MV-4-11 (cell line): ENCODE results near the gene KNG1.
A peak's percentile ranks its signal among the peaks of the same experiment; 100 is the strongest.
"Not testable (repeated sequence)": the region's sequence is repeated elsewhere in the genome, so short reads cannot be mapped to it uniquely, and the experiment has no call there.

ENCODE experiments used
- DNase-seq: peaks from one replicate; lab custom pipeline; 2025; lab: John Stamatoyannopoulos, UW

The KNG1 gene

DNA sequence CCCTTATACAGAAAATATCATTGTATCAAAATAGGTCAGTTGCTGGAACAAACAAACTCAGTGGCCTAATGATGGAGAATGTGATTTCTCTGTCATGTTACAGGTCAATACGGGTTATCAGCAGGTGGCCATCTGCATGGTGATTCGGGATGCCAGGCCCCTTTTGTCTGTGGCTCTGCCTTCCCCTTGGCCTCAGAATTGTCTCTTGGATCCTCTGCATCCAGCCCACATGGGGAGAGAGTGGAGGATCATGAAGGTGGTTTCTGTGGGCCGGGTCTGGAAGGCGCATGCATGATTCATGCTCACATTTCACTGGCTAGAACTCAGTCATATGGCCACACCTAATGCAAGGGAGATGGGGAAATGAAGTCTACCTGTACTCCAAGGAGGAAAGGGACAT lies 6.5 kb upstream of the KNG1 start:
- not testable (repeated sequence) for DNase-seq

DNA sequence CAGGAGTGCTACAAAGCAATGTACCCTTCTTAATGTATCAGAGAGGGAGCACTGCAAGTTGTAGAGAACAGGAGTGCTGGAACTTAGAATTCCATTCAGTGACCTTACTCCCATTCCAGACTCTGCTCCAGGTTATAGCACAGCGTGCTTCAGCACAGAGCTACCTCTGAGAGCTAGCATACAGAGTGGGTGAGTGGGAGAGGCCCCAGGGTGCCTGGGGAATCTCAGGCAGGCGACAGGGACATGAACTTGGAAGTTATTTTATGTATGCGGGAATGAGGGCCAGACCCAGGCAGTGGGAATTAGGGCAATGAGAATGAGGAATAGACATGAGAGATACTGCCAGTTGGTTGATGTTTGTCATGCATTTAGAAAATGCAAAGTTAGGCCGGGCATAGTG lies 3.7 kb upstream of the KNG1 start:
- no peak for DNase-seq

DNA sequence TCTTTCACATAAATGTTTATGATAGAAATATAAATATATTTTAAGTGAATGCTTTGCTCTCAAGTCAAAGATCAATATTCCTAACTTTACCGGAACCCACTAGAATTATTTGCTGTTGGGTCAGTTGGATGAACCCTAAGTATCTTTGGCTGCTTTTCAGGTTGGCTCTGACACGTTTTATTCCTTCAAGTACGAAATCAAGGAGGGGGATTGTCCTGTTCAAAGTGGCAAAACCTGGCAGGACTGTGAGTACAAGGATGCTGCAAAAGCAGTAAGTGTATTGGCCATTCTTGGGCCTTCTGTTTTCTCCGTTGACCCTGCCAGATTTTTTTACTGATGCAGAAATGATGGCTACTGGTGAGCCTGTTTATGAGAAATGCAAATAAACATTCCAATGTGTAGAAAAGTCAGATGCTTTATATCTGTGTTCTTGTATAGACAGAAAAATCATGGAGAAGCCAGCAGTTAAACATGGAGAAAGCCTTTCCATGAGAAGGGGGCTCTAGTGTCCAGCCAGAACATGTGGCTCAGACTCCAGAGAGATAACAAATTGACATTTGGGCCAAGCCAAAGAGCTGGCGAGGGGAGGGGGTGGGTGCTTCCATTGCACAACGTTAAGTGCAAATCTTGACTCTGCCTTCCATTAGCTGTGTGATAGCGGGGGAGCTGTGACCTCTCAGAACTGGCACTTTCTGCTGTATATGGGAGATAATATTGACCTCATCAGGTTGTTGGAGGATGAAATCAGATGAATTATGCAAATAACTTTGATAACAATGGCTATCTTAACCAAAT lies 3.0 kb downstream of the KNG1 start:
- no peak for DNase-seq

DNA sequence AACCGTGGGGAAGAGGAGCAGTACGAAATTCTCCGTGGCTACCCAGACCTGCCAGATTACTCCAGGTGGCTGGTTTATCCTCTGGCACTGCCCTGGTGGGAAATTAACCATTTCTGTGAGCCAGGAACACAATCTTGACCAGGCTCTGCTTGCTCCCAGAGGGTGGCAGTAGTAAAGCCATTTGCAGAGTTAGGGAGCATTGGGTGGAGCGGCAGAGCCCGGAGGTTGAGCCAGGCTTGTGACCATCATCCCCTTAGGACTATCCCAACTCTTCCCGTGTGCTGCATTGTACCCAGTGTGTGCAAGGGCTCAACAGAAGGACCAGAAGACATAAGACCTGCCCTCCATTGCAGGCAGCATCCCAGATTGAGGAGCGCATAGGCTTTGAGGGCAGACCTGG lies 5.3 kb downstream of the KNG1 start:
- DNase-seq, result no peak

DNA sequence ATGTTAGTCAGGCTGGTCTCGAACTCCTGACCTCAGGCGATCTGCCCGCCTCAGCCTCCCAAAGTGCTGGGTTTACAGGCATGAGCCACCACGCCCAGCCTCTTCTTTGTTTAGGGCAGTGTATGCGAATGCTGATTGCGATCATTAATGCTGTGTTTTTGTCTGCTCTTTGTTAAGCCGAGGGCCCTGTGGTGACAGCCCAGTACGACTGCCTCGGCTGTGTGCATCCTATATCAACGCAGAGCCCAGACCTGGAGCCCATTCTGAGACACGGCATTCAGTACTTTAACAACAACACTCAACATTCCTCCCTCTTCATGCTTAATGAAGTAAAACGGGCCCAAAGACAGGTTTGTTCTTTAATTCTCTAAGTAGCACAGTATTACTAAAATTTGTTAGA lies 7.8 kb downstream of the KNG1 start:
- no peak for DNase-seq

DNA sequence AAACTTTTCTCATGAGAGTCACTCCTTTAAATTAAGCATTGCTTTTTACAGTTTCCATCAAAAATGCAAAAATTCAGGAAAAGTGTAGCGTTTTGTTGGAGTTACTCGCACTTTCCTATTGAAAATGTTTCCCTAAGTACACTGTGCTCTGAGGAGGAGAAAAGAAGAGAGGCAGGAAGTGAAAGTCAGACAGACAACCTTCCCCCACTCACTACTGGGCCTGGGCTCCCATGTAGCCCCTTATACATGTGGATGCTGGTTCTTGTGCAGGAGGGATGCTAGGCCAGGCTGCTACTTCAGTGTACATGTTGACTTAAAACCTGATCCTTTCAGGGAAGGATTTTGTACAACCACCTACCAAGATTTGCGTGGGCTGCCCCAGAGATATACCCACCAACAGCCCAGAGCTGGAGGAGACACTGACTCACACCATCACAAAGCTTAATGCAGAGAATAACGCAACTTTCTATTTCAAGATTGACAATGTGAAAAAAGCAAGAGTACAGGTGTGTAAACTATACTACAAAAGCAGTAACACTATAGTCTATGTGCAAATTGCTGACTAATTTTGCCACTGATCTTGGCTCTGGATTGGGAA lies 15.1 kb downstream of the KNG1 start:
- DNase-seq, result peak; percentile 10

DNA sequence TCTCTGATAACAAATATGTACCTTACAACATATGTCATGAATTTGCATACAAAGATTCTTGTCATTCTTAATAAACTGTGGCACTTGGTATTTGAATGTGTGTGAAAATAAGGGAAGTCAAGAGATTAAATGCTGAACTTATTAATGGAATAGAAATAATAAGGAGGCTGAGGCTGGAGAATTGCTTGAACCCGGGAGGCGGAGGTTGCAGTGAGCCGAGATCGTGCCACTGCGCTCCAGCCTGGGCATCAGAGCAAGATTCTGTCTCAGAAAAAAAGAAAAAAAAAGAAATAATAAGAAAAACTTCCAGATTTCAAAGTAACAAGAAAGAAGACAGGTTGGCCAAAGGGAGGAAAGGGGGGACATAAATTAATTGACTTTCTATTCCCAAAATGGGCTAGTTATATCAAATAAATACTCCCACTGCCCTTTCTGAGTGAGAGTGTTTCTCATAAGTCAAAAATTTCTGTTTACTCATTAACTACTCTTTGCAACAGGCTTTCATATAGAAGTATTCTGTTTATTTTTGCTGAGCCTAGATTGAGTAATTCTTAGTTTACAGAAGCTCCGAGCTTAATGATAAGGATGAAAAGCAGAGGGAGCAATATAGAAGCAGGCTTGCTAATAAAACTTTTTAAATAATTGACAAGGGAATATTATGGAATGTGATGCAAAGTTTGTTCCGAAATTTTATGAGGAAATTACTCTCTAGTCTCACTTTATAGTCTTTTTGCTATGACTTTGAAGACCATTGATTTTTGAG lies 25.6 kb downstream of the KNG1 start:
- DNase-seq, result no peak

DNA sequence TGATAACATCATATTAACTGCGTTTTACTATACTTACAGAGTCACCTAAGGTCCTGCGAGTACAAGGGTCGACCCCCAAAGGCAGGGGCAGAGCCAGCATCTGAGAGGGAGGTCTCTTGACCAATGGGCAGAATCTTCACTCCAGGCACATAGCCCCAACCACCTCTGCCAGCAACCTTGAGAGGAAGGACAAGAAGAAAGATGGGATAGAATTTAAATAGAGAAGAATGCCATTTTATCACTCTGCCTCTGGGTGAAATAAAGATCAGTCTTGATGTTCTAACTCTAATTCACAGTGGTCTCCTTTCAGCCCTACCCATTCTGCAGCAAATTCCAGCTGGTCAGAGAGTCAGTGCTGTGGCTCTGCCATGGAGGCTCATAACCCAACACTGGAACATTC lies 26.5 kb downstream of the KNG1 start:
- DNase-seq, result no peak

DNA sequence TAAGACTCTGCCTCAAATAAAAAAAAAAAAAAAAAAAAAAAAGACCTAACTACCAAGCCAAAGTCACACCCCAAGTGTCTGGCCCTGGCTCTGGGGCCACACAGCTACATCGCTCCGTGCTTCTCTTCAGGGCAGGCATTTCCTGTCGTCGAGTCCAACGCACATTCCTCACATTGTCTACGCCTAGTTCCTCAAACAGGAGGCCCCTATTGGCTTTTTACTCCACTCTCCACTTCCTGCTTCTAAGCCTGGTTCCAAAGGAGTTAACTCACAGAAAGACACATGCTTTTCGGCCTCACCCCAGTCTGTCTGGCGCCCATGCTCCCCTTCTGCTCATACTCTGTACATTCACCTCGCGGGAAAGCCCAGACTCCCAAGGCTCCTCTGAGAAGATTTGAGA lies 28.8 kb downstream of the KNG1 start:
- peak; percentile 97 for DNase-seq

DNA sequence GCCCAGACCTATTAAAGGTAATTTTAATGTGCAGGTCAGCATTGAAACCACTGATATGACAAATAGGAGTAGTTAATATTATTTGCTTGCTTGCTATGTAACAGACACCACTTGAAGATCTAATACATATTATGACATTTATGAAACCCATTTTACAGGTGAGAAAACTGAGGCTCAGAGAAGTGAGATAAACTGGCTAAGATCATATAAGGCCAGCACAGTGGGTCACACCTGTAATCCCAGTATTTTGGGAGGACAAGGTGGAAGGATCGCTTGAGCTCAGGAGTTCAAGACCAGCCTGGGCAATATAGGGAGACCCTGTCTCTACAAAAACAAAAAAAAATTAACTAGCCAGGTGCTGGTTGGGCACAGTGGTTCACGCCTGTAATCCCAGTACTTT lies 33.2 kb downstream of the KNG1 start:
- no peak for DNase-seq

DNA sequence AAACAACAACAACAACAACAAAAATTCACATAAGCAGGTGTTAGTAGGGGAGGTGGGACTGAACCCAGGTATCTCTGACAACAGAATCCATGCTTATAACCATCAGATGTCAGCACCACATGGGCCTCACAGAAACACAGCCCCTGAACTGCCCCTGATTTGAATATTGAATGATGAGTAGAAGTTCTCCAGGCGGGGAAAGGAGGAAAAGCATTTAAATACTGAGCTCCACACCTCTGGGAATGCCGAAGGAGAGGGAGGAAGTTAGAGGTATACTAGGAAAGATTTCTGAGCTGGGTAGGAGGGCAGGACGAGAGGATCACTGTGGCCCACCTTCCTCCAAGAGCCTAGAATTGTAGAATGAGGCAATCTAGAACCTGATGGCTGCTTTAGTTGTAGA lies 34.3 kb downstream of the KNG1 start:
- no peak for DNase-seq

DNA sequence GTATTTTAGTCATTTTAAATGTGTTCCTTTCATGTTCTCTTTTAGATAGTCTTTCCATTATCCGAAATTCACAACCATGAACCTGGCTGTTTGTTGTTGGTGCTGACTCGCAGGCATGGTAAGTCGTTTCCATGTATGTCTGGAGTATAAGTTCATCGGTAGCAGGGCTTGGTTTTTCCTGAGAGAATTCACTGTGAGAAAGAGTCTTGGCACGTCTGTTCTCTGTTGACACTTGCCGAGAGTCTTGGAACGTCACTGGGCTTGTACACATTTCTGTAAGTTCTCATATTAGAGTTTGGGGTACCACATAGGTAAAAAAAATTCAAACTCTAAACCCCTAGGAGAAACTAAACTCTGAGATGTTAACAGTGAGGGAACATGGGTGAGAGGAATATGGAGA lies 36.8 kb downstream of the KNG1 start:
- no peak for DNase-seq

DNA sequence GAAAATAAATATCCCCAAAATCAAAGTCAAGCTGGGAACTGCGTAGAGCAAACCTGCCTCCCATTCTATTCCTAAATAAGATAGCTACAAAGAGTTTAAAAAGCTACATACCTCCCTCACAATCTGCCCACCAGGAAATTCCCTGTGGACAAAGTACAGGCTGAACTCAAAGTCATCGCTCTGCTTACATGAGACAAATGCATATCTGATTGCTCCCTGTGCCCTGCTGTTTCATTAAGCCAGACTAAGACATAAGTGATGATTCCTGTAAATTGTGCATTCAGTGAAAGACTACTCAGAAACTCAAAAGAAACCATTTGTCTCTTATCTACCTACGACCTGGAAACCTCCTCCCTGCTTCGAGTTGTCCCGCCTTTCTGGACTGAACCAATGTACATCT lies 37.7 kb downstream of the KNG1 start:
- DNase-seq, result no peak

DNA sequence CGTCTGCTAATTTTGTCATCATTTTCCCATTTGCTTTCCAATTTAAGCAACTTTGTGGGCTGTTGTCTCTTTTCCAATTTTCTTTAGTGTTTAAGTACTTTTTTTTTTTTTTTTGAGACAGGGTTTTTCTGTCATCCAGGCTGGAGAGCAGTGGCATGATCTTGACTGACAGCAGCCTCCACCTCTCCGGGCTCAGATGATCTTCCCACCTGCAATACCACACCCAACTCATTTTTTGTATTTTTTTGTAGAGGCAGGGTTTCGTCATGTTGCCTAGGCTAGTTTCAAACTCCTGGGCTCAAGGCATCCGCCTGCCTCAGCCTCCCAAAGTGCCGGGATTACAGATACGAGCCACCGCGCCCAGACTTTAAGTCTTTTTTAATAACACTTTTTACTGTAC lies 40.1 kb downstream of the KNG1 start:
- no peak for DNase-seq

DNA sequence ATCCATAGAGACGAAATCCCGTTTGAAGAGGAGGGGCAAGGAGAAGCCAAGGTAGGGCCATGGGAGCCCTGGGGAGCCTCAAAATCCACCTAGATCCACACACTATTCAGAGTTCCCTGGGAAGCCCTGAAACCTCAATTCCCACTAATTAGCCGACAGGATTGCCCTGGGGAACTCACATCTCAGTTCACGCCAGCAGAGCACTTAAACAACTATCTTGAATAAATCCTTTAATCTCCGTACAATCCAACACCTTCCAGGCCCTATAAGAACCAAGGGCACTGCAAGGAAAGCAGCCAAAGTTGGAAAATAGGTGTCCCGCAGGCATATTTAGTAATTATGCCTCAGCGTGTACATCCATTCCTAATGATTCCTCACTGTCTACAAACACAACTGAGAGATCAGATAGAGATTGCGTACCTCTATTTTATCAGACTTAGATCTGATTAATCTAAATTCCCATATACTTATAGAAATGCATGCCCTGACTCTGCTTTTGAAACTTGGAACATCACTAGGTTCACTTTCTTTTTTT lies 40.6 kb downstream of the KNG1 start:
- DNase-seq, result no peak

DNA sequence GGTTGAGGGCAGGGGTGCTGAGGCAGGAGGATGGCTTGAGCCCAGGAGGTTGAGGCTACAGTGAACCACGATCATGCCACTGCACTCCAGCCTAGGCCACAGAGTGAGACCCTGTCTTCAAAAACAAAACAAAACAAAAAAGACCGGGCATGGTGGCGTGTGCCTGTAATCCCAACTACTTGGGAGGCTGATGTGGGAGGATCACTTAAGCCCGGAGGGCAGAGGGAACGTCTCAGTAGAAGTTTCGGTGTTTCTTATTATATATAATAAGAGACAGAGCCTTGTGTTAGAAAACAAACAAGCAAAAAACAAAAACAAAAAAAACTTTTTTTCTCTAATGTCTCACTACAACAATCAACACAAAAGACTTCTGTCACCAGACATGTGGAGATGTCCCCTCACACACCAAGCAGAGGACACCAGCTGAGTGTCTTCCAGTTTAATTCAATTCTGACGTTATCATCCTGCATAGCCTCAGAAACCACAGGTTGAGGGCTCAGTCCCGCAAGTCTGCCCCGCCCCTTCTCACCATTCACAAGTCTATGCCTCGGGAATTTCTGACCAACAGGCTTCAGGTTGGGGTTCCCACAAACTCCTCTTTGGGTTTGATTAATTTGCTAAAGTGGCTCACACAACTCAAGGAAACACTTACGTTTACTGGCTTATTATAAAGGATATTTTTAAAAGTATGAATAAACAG lies 42.2 kb downstream of the KNG1 start:
- DNase-seq, result no peak

DNA sequence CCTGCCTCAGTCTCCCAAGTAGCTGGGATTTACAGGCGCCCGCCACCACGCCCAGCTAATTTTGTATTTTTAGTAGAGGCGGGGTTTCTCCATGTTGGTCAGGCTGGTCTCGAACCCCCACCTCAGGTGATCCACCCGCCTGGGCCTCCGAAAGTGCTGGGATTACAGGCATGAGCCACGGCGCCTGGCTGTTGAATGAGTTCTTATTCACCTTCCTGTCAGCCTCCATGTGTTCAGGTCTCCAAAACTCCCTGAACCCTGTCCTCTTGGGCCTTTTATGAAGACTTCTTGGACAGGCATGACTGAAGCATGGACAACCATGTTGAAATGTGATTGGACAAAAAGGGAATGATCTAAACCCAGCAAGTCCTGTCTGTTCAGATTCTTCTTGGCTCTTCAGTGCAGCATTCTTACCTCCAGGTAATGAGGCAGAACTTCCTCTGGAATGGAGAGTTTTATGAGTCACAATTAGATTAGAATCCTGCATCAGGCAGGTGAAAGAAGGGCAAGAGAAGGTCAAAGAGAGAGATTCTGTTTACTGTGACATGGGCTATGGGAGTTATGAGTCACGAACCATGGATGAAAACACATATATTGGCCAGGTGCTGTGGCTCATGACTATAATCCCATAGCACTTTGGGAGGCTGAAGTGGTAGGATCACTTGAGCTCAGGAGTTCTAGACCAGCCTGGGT lies 43.1 kb downstream of the KNG1 start:
- DNase-seq, result no peak

DNA sequence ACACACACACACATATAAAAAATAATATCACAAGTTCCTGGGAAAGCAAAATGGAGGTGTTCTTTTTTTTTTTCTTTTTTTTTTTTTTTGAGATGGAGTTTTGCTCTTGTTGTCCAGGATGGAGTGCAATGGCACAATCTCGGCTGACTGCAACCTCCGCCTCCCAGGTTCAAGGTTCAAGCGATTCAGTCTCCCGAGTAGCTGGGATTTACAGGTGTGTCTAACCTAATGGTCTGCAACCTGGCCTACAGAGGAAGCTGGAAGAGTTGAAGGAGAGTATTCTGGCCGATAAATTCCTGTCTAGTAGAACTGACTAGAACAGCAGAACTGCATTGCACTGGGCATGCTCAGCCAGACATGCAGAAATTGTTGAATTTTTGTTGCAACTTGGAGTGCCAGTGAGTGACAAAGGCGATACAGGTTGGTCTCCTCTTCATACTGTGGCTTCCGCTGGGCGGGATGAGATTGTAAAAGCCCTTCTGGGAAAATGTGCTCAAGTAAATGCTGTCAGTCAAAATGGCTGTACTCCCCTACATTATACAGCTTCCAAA lies 43.8 kb downstream of the KNG1 start:
- DNase-seq, result no peak

DNA sequence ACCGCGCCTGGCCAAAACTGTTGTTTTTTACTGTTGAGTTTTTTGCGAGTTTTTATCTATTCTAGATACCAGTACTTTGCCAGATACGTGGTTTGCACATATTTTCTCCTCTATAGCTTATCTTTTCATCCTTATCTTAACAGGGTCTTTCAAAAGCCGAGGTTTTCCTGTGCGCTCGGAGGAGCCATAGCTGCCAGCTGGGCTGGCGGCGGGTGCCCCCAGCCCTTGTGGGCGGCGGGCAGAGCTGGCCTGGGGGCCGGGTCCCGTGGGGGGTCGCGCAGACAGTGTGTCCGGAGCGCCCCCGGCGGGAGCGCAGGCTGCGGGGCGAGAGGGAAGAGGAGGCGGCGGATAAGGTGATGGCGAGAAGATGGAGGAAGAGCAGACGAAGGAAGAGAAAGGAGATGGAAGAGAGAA lies 55.1 kb downstream of the KNG1 start:
- DNase-seq, result no peak

DNA sequence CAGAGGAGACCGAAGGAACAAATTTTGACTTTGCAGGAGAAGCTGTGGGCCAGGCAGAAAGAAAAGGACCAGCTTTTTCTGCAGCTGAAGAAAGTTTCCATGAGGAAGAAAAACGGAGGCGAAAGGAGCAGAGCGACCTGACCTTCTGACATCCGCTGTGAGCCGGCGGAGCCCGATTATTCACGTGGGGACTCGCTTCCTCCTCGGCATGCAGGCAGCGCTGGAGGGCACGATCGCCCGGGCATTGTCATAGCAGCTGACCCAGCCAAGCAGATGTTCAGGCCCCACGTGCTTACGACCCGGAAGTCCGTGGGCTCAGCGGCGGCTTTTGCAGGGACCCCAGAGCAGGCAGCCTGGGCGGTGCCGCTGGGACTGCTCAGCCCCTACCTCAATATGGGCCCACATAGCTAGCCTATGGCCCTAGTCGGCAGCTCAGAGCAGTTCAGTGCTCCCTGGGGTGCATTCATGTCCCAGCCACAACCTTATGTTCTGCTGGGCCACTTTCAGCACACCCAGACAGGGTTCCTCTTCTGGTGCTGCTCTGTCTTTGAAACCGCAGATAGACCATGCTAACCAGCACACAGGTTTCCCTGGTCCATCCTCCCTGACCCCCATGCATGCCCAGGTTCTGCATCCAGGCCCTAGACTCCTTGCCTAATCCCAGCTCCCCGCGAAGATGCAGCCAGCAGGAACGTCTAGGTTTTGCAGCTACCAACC lies 55.7 kb downstream of the KNG1 start:
- DNase-seq, result peak; percentile 91

DNA sequence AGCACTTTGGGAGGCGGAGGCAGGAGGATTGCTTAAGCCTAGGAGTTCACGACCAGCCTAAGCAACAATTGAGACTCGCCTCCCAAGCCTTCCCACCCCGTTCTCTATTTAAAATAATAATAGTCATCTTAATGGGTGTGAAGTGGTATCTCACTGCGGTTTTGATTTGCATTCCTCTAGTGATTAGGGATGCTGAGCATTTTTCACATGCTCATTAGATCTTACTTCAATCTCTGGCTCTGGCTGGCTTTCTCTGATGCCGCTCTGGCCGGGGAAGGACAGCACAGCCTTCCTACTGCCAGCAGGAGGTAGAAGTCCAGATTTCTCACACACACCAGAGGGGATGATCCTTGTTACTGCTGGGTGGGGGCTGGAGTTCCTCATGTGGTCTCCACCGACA lies 58.8 kb downstream of the KNG1 start:
- DNase-seq, result no peak
